ENCODE results near the gene MIDN.

DNA sequence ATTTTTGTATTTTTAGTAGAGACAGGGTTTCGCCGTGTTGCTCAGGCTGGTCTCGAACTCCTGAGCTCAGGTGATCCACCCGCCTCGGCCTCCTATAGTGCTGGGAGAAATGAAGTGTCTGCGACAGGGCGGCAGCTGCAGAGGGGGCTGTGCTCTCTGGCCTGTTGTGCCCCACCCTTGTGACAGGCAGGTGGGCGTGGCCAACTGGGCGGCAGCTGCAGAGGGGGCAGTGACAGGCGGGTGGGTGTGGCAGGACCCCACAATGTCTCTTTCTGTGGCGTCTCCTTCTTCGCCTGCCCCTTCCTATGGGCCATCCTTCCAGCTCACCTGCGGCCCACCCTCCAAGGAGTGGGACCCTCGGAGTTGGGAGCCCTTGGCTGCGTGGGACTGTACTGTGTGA is 31.0 kb upstream of the MIDN start:
- TF ChIP-seq, protein P1, sequence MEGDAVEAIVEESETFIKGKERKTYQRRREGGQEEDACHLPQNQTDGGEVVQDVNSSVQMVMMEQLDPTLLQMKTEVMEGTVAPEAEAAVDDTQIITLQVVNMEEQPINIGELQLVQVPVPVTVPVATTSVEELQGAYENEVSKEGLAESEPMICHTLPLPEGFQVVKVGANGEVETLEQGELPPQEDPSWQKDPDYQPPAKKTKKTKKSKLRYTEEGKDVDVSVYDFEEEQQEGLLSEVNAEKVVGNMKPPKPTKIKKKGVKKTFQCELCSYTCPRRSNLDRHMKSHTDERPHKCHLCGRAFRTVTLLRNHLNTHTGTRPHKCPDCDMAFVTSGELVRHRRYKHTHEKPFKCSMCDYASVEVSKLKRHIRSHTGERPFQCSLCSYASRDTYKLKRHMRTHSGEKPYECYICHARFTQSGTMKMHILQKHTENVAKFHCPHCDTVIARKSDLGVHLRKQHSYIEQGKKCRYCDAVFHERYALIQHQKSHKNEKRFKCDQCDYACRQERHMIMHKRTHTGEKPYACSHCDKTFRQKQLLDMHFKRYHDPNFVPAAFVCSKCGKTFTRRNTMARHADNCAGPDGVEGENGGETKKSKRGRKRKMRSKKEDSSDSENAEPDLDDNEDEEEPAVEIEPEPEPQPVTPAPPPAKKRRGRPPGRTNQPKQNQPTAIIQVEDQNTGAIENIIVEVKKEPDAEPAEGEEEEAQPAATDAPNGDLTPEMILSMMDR (conservative IDR thresholded peaks at IDR 0.05; ENCODE audit: low read length) = no peak
- no peak for TF ChIP-seq EZH2phosphoT487 (IDR thresholded peaks at IDR 0.05; ENCODE audit: borderline replicate concordance)

All from Loucy (cell line).